ENCODE data around the gene MORN1. TPM values are rescaled to one million over a fixed set of nuclear protein-coding genes. Genes with fewer than 3 reads are reported as not detected.
A peak's percentile ranks its signal among the peaks of the same experiment; 100 is the strongest.

The MORN1 gene
- total and polyA plus RNA-seq, 9 of the 15 experiments (the other 6 are each of a cell fraction or from before 2014, with no cell fraction given), result 0.24 to 9.3 (median 4.2) TPM

- H4K20me1 ChIP-seq (replicated peaks; ENCODE audit: control insufficient read depth, insufficient read depth, low read length), result no peaks in the 10 kb centered on the region
- FAIRE-seq (no peak), DNase-seq (ENCODE audit: extremely low read depth in 1 of 4, low spot score in 3 of 4) (peak in 1 of 4 experiments; percentile 35), ATAC-seq (peak; percentile 33)
- peaks cover 32% of the 10 kb centered on the region; the same call in 2 of the 3 replicates for H3K36me3 ChIP-seq (ENCODE audit: control insufficient read depth, insufficient read depth, low read length)
- no peak for TF ChIP-seq CXXC5 (CRISPR knock-in tag; IDR thresholded peaks at IDR 0.05)
- TF ChIP-seq TFAP4 (CRISPR knock-in tag; IDR thresholded peaks at IDR 0.05; ENCODE audit: borderline replicate concordance), result no peak
- no peak for TF ChIP-seq CHCHD3 (CRISPR knock-in tag; IDR thresholded peaks at IDR 0.05)
- no peak for TF ChIP-seq HDAC8 (tag; IDR thresholded peaks at IDR 0.05)
- TF ChIP-seq EP300 (IDR thresholded peaks at IDR 0.05; ENCODE audit: low read length), result no peak
- no peak for TF ChIP-seq ZBTB17 (CRISPR knock-in tag; IDR thresholded peaks at IDR 0.05)
- no peak for TF ChIP-seq NFIX (CRISPR knock-in tag; IDR thresholded peaks at IDR 0.05; ENCODE audit: low read depth)
- TF ChIP-seq ETV5 (CRISPR knock-in tag; IDR thresholded peaks at IDR 0.05; ENCODE audit: low read depth), result no peak
- TF ChIP-seq BMI1 (IDR thresholded peaks at IDR 0.05; ENCODE audit: low read length), result no peak
- TF ChIP-seq PTRF (tag; IDR thresholded peaks at IDR 0.05), result no peak
- no peak for TF ChIP-seq THAP7 (CRISPR knock-in tag; IDR thresholded peaks at IDR 0.05)
- intact Hi-C loops (cut with micrococcal nuclease), result loop anchor here (10.0 kb wide), 1 partner anchor 63 kb away; no protein-coding TSS in a partner anchor
- in situ Hi-C loops (cut with MboI), result no loop called here
- POLR2A ChIA-PET, result interaction anchor here (0.6 to 0.9 kb wide), 5 partner anchors 13 to 964 kb away, joined by 3 read pairs; no protein-coding TSS in a partner anchor
- H3K4me2 ChIP-seq (ENCODE audit: insufficient read depth, low read length), result no peak overlapping the region
- H3K9me3 ChIP-seq (replicated peaks; ENCODE audit: control insufficient read depth, insufficient read depth, low read depth, low read length), result no peaks in the 10 kb centered on the region
- H3K27me3 ChIP-seq (ENCODE audit: control insufficient read depth in 2 of 2, insufficient read depth in 2 of 2, low read length in 2 of 2), result no peaks in the 10 kb centered on the region
- no peaks in the 10 kb centered on the region for H3K9me1 ChIP-seq (ENCODE audit: control insufficient read depth, insufficient read depth, low read length)
- 37% methylated on average over 9 of the region's 10 CpGs for WGBS (ENCODE audit: insufficient coverage, low coverage, missing lambda C conversion rate)
- BruUV-seq (replicated peaks), result no TSS peak
- H3K4me1 ChIP-seq (replicated peaks in 1 of 2; ENCODE audit: control insufficient read depth in 2 of 2, insufficient read depth in 2 of 2, low read length in 2 of 2), result peaks cover 10 to 71% of the 10 kb centered on the region in 2 experiments; a peak in 4 of 5 replicates
- no peaks in the 10 kb centered on the region for H3K79me2 ChIP-seq (ENCODE audit: control insufficient read depth, insufficient read depth, low read length)
- no peak overlapping the region for H3K4me3 ChIP-seq
- H2AFZ ChIP-seq (ENCODE audit: low read depth, low read length), result no peak overlapping the region
- CTCF ChIA-PET (ENCODE audit: low intra/inter-chr PET ratio), result no interaction called here
- H3K9ac ChIP-seq (ENCODE audit: insufficient read depth in 1 of 2, low read depth in 2 of 2, low read length in 2 of 2), result peak overlapping the region in 1 of 2 experiments; percentile 76; a peak in 2 of 4 replicates
- H3K27ac ChIP-seq (ENCODE audit: extremely low read depth, low read depth, low read length), result no peak overlapping the region
These were observed 79.2 kb downstream of the MORN1 start for GRCh38 chr1:2312160-2312514.

Measured in K562 (cell line).